Testis (tissue), 2 donors: Measurements from ENCODE around the gene WWC2.

Source experiments
- POLR2A ChIP-seq: fragments of 450-650 bp; IDR thresholded peaks from one replicate; pipeline ENCODE4 v1.6.1; 2017; ENCODE audit warnings: antibody characterized with exemption, mild to moderate bottlenecking, moderate library complexity
- TF ChIP-seq, protein P1 (sequence below), 3 experiments: fragments of 450-650 bp in 2 of 3; fragments of 200-600 bp in 1 of 3; sonication (generic) in 1 of 3; IDR thresholded peaks; one replicate each; pipeline ENCODE4 v1.5.1; 2016 to 2019; ENCODE audit warnings: antibody characterized with exemption in 3 of 3, mild to moderate bottlenecking in 2 of 3, moderate library complexity in 1 of 3

DNA sequence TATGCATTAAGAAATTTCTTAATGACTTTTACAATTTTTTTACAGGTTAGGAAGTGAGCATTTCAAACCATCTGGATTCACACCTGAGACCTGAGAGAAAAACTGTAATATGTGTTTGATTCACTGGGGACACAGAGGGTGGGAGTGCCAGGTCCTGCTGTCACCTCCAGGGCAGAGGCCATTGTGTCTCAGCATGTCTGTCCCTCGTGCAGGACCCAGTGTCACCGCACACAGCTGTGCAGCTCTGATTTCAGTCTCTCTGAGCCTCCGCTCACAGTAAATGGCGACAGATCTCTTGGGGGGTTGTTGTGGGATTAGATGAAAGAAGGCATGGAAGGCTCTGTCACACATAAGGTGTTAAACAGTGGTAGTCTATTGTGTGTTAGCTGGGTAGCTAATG is 246.2 kb downstream of the WWC2 start:
- no peak for TF ChIP-seq POLR2A
- TF ChIP-seq, protein P1, sequence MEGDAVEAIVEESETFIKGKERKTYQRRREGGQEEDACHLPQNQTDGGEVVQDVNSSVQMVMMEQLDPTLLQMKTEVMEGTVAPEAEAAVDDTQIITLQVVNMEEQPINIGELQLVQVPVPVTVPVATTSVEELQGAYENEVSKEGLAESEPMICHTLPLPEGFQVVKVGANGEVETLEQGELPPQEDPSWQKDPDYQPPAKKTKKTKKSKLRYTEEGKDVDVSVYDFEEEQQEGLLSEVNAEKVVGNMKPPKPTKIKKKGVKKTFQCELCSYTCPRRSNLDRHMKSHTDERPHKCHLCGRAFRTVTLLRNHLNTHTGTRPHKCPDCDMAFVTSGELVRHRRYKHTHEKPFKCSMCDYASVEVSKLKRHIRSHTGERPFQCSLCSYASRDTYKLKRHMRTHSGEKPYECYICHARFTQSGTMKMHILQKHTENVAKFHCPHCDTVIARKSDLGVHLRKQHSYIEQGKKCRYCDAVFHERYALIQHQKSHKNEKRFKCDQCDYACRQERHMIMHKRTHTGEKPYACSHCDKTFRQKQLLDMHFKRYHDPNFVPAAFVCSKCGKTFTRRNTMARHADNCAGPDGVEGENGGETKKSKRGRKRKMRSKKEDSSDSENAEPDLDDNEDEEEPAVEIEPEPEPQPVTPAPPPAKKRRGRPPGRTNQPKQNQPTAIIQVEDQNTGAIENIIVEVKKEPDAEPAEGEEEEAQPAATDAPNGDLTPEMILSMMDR (IDR thresholded peaks at IDR 0.05): no peak
